ENCODE measurements around the gene DHX16. TPM values are rescaled to one million over a fixed set of nuclear protein-coding genes. Genes with fewer than 3 reads are reported as not detected.

Gene DHX16
- total and polyA plus RNA-seq, 9 of the 15 experiments (the other 6 are each of a cell fraction or from before 2014, with no cell fraction given) = 14.6 to 66.1 (median 47.5) TPM

GRCh38 chr6:30672445-30673253 is at the start of gene DHX16 (continued):
- no peak for TF ChIP-seq SAFB (IDR thresholded peaks at IDR 0.05; ENCODE audit: borderline replicate concordance, low read depth, low read length)
- peak; percentile 35; the same call in 1 of the 2 replicates for TF ChIP-seq TRIM28 (IDR thresholded peaks at IDR 0.05)
- 0 out of 2 replicates have a peak, but pooled peaks have one; percentile 53 for TF ChIP-seq IFI16 (CRISPR knock-in tag; IDR thresholded peaks at IDR 0.05)
- no peak for TF ChIP-seq ZNF280B (CRISPR knock-in tag; IDR thresholded peaks at IDR 0.05)
- TF ChIP-seq, protein P1, sequence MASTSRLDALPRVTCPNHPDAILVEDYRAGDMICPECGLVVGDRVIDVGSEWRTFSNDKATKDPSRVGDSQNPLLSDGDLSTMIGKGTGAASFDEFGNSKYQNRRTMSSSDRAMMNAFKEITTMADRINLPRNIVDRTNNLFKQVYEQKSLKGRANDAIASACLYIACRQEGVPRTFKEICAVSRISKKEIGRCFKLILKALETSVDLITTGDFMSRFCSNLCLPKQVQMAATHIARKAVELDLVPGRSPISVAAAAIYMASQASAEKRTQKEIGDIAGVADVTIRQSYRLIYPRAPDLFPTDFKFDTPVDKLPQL (IDR thresholded peaks at IDR 0.05; ENCODE audit: extremely low read depth, insufficient read length) = no peak
- TF ChIP-seq RFX5 (IDR thresholded peaks at IDR 0.05; ENCODE audit: low read depth, low read length) = no peak
- no peak for TF ChIP-seq HMG20B (CRISPR knock-in tag; IDR thresholded peaks at IDR 0.05)
- TF ChIP-seq ZNF140 (CRISPR knock-in tag; IDR thresholded peaks at IDR 0.05) = no peak
- TF ChIP-seq E2F1 (CRISPR knock-in tag; IDR thresholded peaks at IDR 0.05) = peak; percentile 78
- no peak for TF ChIP-seq SRSF1 (IDR thresholded peaks at IDR 0.05; ENCODE audit: low read depth, low read length)
- TF ChIP-seq HSF4 (CRISPR knock-in tag; IDR thresholded peaks at IDR 0.05; ENCODE audit: borderline replicate concordance) = no peak
- TF ChIP-seq, protein P2, sequence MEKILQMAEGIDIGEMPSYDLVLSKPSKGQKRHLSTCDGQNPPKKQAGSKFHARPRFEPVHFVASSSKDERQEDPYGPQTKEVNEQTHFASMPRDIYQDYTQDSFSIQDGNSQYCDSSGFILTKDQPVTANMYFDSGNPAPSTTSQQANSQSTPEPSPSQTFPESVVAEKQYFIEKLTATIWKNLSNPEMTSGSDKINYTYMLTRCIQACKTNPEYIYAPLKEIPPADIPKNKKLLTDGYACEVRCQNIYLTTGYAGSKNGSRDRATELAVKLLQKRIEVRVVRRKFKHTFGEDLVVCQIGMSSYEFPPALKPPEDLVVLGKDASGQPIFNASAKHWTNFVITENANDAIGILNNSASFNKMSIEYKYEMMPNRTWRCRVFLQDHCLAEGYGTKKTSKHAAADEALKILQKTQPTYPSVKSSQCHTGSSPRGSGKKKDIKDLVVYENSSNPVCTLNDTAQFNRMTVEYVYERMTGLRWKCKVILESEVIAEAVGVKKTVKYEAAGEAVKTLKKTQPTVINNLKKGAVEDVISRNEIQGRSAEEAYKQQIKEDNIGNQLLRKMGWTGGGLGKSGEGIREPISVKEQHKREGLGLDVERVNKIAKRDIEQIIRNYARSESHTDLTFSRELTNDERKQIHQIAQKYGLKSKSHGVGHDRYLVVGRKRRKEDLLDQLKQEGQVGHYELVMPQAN (IDR thresholded peaks at IDR 0.05; ENCODE audit: borderline replicate concordance) = peak; percentile 94; the same call in 1 of the 2 replicates
- no peak for TF ChIP-seq TAF7 (tag; IDR thresholded peaks at IDR 0.05)
- TF ChIP-seq ZFP36 (IDR thresholded peaks at IDR 0.05; ENCODE audit: low read depth, low read length, partially characterized antibody) = peak; percentile 21
- TF ChIP-seq KLF6 (CRISPR knock-in tag; IDR thresholded peaks at IDR 0.05; ENCODE audit: borderline replicate concordance) = no peak
- peak; percentile 61 for TF ChIP-seq TEAD4 (IDR thresholded peaks at IDR 0.05; ENCODE audit: low read length)
- TF ChIP-seq TEAD4 (CRISPR knock-in tag; IDR thresholded peaks at IDR 0.05; ENCODE audit: borderline replicate concordance) = no peak
- peak in 1 of 2 experiments; percentile 75; a peak in 2 of 4 replicates for TF ChIP-seq TBL1XR1 (IDR thresholded peaks at IDR 0.05; ENCODE audit: low read length in 2 of 2)

Measured in K562 (cell line).